Midbrain (tissue), 1 donor: ENCODE results near the gene SCTR.
A peak's percentile ranks its signal among the peaks of the same experiment; 100 is the strongest.

Experiments used
- DNase-seq: peaks from one replicate; lab custom pipeline; 2025; lab: John Stamatoyannopoulos, UW

The SCTR gene

DNA sequence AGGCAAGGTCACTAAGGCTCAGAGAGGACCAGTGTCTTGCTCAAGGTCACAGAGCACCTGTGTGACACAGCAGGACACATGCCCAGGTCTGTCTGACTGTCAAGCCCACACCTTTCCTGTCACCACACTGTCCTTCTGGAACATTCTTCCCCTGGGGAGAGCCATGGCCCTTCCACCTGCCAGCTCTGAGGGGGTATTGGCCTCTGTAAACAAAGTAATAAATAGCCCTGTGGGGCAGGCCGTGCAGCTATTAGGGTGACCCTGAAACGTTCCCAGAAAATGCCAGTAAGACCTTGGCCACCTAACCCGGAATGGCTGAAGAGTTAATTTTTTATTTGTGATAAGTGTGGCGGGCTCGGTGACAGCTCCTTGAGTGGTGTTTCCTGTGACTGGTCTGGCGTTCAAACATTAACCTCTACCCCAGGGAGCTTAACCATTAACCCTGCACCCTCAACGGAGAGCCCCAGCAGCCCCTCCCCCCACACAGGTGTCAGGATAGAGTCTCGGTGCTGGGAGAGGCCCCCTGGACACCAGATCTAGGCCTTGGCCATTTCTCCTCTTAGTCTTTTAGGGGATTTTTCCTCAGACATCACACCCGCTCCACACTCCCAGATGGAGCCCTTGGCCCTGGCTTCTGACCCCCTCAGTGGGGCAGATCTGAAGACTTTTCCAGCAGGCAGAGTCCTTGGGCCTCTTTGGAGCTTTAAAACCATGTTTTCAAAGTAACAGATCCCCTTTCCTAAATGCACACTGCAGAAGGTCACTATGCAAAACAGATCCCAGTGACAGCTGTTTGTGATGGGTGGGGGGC, 36.6 kb downstream of the SCTR start:
- no peak for DNase-seq

GRCh38 chr2:119486886-119487285, 37.4 kb downstream of the SCTR start:
- no peak for DNase-seq

- no peak for DNase-seq
Measured at GRCh38 chr2:119486196-119486827, 38.0 kb downstream of the SCTR start.

- DNase-seq, result no peak
Measured at GRCh38 chr2:119485336-119486110, 38.8 kb downstream of the SCTR start.

DNA sequence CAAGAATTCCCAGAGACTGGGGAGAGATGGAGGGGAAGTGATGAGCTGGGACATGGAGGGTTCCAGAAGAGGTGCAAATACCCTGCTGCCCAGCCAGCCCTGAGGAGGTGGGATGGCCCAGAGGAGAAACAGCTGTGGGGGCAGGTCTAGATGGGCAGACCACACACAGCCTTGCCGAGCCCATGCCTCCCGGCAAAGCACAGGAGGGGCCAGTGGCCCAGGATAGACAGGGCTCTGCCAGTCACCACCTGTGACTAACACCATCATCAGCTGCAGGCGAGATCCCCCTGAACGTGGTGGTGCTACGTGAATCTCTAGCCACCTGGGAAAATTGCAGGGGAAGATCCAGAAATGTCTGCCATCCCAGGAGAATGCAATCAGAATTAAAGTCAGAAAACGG, 39.4 kb downstream of the SCTR start:
- no peak for DNase-seq

- no peak for DNase-seq
Measured at GRCh38 chr2:119483896-119484718, 40.2 kb downstream of the SCTR start.

GRCh38 chr2:119483395-119483753, 40.9 kb downstream of the SCTR start:
- no peak for DNase-seq

- DNase-seq, result no peak
Measured at GRCh38 chr2:119482481-119483394, 41.5 kb downstream of the SCTR start.

GRCh38 chr2:119481501-119482455, 42.5 kb downstream of the SCTR start:
- no peak for DNase-seq

DNA sequence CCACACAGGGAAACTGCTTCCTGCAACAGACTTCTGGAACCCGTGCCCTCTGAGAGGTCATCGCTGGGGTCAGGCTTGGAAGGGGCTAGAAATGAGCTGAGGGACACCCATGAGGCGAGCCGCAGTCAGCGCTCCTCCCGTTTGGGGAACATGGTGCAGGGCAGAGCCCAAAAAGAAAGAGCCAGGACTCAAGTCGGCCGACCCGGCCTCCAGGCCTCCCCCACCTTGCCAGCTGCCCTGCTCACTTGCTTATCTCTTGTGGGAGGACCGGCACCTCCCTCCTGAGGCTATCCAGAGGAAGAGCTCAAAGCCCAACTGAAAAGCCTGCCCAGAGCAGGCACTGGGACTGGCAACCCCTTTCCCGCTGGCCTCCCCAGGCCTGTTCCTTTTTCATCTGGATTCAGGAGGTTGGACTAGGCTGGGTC, 43.6 kb downstream of the SCTR start:
- no peak for DNase-seq

GRCh38 chr2:119480184-119480583, 44.1 kb downstream of the SCTR start:
- DNase-seq, result no peak

- no peak for DNase-seq
Measured at GRCh38 chr2:119478978-119479295, 45.3 kb downstream of the SCTR start.

DNA sequence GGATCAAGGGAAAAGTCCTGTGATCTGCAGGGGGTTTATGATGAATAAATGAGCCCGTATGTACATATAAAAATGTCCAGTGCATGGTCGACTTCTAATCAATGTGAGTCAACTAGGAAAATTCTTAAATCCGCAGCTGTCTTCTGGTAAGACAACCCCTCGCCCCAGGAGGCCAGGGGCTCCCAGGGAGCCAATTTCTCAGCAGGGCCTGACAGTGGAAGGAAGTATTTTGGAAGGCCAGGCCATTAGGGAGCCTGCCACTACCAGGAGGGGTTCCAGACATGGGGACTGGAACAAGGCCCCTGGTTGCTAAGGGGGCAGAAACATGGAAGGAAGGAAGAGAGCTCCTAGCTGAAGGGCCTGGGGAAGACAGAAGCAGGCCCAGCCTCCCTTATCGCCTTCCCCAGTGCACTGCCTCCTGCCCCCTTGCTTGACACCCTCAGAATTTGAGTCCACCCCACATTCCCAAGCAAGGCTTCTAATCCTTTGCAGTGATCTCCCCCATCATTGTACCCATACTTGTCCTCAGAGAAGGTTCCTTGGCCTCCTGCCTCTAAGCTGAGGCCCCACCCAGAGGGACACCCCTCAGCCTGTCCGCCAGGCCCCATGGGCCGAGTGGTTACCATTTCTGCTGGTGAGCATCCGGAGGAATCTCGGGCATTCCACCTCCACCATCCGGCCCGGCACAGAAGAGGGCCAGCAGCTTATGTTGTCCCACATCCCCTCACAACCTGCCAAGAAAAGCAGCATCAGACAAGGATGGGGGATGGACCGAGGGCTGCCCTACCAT, 45.9 kb downstream of the SCTR start:
- DNase-seq, result no peak

DNA sequence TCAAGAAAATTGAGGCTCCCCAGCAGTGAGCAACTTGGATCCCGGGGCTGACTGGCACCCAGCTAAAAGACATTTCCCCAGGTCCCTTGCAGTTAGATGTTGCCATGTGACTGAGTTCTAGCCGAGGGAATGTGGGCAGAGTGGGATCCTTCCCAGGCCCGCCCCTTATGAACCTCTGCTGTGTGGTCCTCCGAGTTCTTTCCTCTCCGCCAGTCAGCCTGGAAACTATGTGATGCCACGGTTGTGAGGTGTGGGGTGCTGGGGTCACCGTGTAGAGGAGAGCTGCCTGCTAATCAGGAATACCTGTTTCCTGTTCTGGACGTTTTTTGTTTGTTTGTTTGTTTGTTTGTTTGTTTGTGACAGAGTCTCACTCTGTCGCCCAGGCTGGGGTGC, 47.2 kb downstream of the SCTR start:
- DNase-seq, result no peak

DNA sequence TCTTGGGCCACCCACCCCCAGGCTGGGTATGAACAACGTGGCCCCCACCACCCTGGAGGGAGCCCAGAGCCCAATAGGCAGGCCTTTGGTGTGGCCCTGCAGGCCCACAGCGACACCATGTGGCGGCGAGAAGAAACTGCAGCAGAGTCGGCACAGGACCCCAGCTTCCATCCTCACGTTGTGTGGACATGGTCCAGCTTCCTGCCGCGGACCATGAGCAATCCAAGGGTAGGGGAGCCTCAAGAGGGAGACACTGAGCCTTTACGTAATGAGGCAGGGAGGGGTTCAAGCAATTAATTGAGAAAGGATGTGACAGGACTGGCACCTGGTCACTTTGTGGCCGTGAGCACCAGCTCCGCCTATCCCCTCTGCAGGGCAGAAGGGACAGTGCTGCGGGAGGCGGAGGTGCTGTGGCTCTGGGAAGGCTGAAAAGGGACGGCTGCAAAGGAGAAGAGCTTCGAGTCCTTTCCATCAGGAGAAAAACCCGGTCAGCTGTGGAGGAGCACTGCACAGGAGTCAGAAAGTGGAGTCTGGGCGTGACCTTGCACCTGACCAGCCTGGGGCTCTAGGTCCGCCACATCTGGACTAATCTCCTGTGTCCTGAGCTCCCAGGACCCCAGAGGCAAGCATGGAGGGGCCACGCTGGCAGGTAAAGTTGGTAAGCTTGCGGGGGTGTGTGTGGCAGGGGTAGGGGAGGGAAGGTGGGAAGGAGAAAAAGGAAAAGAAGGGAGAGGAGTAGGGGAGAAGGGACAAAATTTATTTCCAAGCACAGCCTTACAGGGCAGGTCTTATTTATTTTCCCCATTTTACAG, 47.8 kb downstream of the SCTR start:
- peak; percentile 65 for DNase-seq

DNA sequence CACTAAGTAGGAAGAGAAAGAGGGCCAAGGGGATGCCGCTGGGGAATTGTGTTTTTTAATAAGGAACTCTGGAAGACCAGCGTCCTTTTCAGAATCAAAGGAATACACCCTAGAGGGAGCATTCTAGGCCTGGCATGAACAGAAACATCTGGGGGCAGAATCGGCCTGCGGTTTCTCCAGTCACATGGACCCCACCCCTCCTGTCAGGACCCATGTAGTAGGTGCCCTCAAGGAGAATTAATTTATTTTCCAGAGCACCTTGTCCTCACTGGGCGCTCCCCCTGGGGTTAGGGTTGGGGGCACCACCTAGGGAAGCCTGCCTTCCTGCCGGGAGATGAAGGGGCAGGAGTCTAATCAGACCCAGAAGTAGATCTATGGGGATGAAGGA, 48.4 kb downstream of the SCTR start:
- DNase-seq, result no peak

DNA sequence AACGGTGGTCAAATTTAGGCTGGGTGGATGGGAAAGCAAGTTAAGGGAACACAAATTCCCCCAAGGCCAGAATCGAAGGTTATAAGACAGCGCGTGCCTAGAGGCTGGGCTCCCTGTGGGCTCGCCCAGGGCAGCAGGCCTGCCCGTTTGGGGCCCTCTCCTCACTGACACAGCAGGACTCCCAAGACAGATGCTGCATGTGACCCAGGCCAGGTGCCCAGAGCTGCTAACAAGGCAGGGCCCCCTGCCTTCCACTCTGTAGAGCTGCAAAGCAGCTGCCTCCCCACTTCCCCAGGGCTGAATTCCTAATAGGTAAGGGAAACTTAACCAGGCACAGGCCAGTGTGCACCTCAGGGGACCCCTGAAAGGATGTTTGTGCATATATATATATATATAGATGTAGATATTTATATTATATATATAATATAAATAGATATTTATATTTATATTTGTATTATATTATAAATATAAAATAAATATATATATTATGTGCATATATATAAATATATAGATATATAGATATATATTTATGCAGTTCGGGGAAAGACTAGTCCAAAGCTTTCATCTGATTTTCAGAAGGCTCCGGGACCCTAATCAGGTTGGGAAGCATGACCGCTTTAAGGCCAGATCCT, 48.9 kb downstream of the SCTR start:
- no peak for DNase-seq
